SK-N-SH (cell line): ENCODE data around the gene ST8SIA6. TPM values are rescaled to one million over a fixed set of nuclear protein-coding genes. Genes with fewer than 3 reads are reported as not detected.

Experiments
- CTCF ChIA-PET: fragments of 300-600, 350-600 bp; formaldehyde crosslinking; extraction: SDS; loops from one replicate; lab custom pipeline; 2021; lab: Yijun Ruan, JAX
- POLR2A ChIA-PET: fragments of 350-600 bp; sonication (Branson Sonifier 250); formaldehyde crosslinking; extraction: SDS; loops from one replicate; lab custom pipeline; 2020; ENCODE audit warnings: antibody characterized with exemption, inconsistent platforms; lab: Yijun Ruan, JAX
- DNase-seq: peaks from one replicate; pipeline ENCODE4 v3.0.0; 2012
- H2AFZ ChIP-seq: fragments of 200-600 bp; sonication (generic); 2 replicates; pipeline ENCODE4 v1.8.1; 2016; ENCODE audit warnings: antibody characterized with exemption, mild to moderate bottlenecking, low read depth
- H3F3A ChIP-seq: fragments of 200-600 bp; sonication (generic); replicated peaks from 2 replicates; pipeline ENCODE3; 2016; ENCODE audit warnings: antibody characterized with exemption, mild to moderate bottlenecking; ENCODE audit not compliant: insufficient read depth
- H3K27ac ChIP-seq, 2 experiments: fragments of 200-500 bp in 1 of 2; fragments of 200-600 bp in 1 of 2; sonication (Bioruptor generic) in 1 of 2; sonication (generic), shearing (Covaris generic) in 1 of 2; 2 replicates each; pipeline versions ENCODE4 v1.5.1 to v1.6.1; 2014 to 2016; ENCODE audit warnings: low read depth in 2 of 2, inconsistent platforms in 1 of 2, low read length in 1 of 2, mild to moderate bottlenecking in 1 of 2, mixed read lengths in 1 of 2
- H3K27me3 ChIP-seq: fragments of 200-600 bp; sonication (generic), shearing (Covaris generic); 2 replicates; pipeline ENCODE4 v1.6.1; 2016; ENCODE audit warnings: mixed run types; ENCODE audit not compliant: insufficient read depth
- H3K36me3 ChIP-seq, 2 experiments: fragments of 200-500 bp in 1 of 2; fragments of 200-600 bp in 1 of 2; sonication (Bioruptor generic) in 1 of 2; sonication (generic) in 1 of 2; replicated peaks in 1 of 2; 2 replicates each; pipeline versions ENCODE3 to v1.5.1; 2014 to 2016; ENCODE audit warnings: low read length in 1 of 2, mild to moderate bottlenecking in 1 of 2; ENCODE audit not compliant: insufficient read depth in 2 of 2, control insufficient read depth in 1 of 2
- H3K4me1 ChIP-seq, 2 experiments: fragments of 200-500 bp in 1 of 2; fragments of 200-600 bp in 1 of 2; sonication (Bioruptor generic) in 1 of 2; sonication (generic), shearing (Covaris generic) in 1 of 2; 2 replicates each; pipeline versions ENCODE4 v1.5.1 to v1.6.1; 2014 to 2016; ENCODE audit warnings: low read depth in 1 of 2, low read length in 1 of 2, mixed run types in 1 of 2; ENCODE audit not compliant: insufficient read depth in 2 of 2, control insufficient read depth in 1 of 2
- H3K4me2 ChIP-seq: fragments of 200-600 bp; sonication (generic), shearing (Covaris generic); 2 replicates; pipeline ENCODE4 v1.6.1; 2017; ENCODE audit warnings: mixed run types
- H3K4me3 ChIP-seq, 2 experiments: fragments of 200-500 bp in 1 of 2; fragments of 200-600 bp in 1 of 2; sonication (Bioruptor generic) in 1 of 2; sonication (generic), shearing (Covaris generic) in 1 of 2; 2 replicates each; pipeline versions ENCODE4 v1.5.1 to v1.8.1; 2014 to 2016; ENCODE audit warnings: low read depth in 2 of 2, inconsistent platforms in 1 of 2, low read length in 1 of 2, mild to moderate bottlenecking in 1 of 2, mixed read lengths in 1 of 2, moderate library complexity in 1 of 2
- H3K79me2 ChIP-seq: fragments of 200-600 bp; sonication (generic); 2 replicates; pipeline ENCODE4 v1.8.1; 2017; ENCODE audit warnings: mild to moderate bottlenecking; ENCODE audit not compliant: insufficient read depth
- H3K9ac ChIP-seq: fragments of 200-600 bp; sonication (generic); 2 replicates; pipeline ENCODE4 v1.6.1; 2017; ENCODE audit warnings: mixed run types
- H3K9me2 ChIP-seq: fragments of 200-600 bp; sonication (generic); 2 replicates; pipeline ENCODE4 v1.6.1; 2017; ENCODE audit warnings: mixed run types
- H3K9me3 ChIP-seq: fragments of 200-600 bp; sonication (generic); 2 replicates; pipeline ENCODE4 v1.6.1; 2017; ENCODE audit warnings: mixed run types, mild to moderate bottlenecking, moderate library complexity
- H4K20me1 ChIP-seq: fragments of 200-600 bp; sonication (generic); 2 replicates; pipeline ENCODE4 v1.6.1; 2017; ENCODE audit warnings: mild to moderate bottlenecking, mixed run types; ENCODE audit not compliant: insufficient read depth
- CHD2 ChIP-seq: fragments of 150-350 bp; IDR thresholded peaks from 2 replicates; pipeline ENCODE4 v1.6.1; 2018; ENCODE audit warnings: low read length; ENCODE audit not compliant: partially characterized antibody
- ELF1 ChIP-seq: IDR thresholded peaks from 2 replicates; pipeline ENCODE4 v1.4.0; 2012
- GABPA ChIP-seq: IDR thresholded peaks from 2 replicates; pipeline ENCODE4 v1.4.0; 2012; ENCODE audit warnings: low read depth, mild to moderate bottlenecking
- GATA2 ChIP-seq: sonication (generic); formaldehyde crosslinking; IDR thresholded peaks from 2 replicates; pipeline ENCODE4 v1.5.0; 2020; ENCODE audit warnings: mild to moderate bottlenecking, missing genetic modification reagents
- JUND ChIP-seq: IDR thresholded peaks from 2 replicates; pipeline ENCODE4 v1.4.0; 2012
- MEF2A ChIP-seq: IDR thresholded peaks from 2 replicates; pipeline ENCODE4 v1.4.0; 2012; ENCODE audit warnings: low read depth, borderline replicate concordance
- RAD21 ChIP-seq: IDR thresholded peaks from 2 replicates; pipeline ENCODE4 v1.6.1; 2012; ENCODE audit warnings: mild to moderate bottlenecking, low read length
- RCOR1 ChIP-seq: fragments of 150-350 bp; IDR thresholded peaks from 2 replicates; pipeline ENCODE4 v1.6.1; 2017; ENCODE audit warnings: antibody characterized with exemption, low read length
- RFX5 ChIP-seq: IDR thresholded peaks from 2 replicates; pipeline ENCODE4 v1.6.1; 2012; ENCODE audit warnings: mild to moderate bottlenecking, improper control_type of control experiment, low read length
- SIN3A ChIP-seq: IDR thresholded peaks from 2 replicates; pipeline ENCODE4 v1.6.1; 2012; ENCODE audit warnings: low read depth, mild to moderate bottlenecking, low read length, moderate library complexity, borderline replicate concordance
- SMC3 ChIP-seq: IDR thresholded peaks from 2 replicates; pipeline ENCODE4 v1.6.1; 2012; ENCODE audit warnings: low read depth, low read length, improper control_type of control experiment
- TAF1 ChIP-seq: IDR thresholded peaks from 2 replicates; pipeline ENCODE4 v1.6.1; 2012; ENCODE audit warnings: low read depth, mild to moderate bottlenecking, low read length, moderate library complexity, borderline replicate concordance
- TCF12 ChIP-seq: IDR thresholded peaks from 2 replicates; pipeline ENCODE4 v1.4.0; 2012
- YY1 ChIP-seq: IDR thresholded peaks from 2 replicates; pipeline ENCODE4 v1.4.0; 2012; ENCODE audit warnings: low read depth, mild to moderate bottlenecking
- WGBS: methylation state at CpG from one replicate; pipeline ENCODE4 v1.1.6; 2017; ENCODE audit warnings: low lambda C conversion rate; 5-methylcytosine and 5-hydroxymethylcytosine counted together
- polyA plus RNA-seq, 3 experiments: library from polyadenylated mRNA; depleted of rRNA; stranded (reverse); fragments of >200 nt; gene quantifications; 2 replicates each; pipeline ENCODE4 v1.2.3, GENCODE V29; 2012
- TF ChIP-seq, protein P1 (sequence below): IDR thresholded peaks from 2 replicates; pipeline ENCODE4 v1.6.1; 2012; ENCODE audit warnings: mild to moderate bottlenecking, low read depth, low read length, moderate library complexity
- TF ChIP-seq, protein P2 (sequence below): fragments of 150-350 bp; IDR thresholded peaks from 2 replicates; pipeline ENCODE4 v1.6.1; 2017; ENCODE audit warnings: antibody characterized with exemption, low read length, low read depth, borderline replicate concordance
- TF ChIP-seq, protein P3 (sequence below): IDR thresholded peaks from 2 replicates; pipeline ENCODE4; 2012

ST8SIA6 gene
- polyA plus RNA-seq, 1 of the 3 experiments (the other 2 are of a cell fraction) = 0.03 TPM

DNA sequence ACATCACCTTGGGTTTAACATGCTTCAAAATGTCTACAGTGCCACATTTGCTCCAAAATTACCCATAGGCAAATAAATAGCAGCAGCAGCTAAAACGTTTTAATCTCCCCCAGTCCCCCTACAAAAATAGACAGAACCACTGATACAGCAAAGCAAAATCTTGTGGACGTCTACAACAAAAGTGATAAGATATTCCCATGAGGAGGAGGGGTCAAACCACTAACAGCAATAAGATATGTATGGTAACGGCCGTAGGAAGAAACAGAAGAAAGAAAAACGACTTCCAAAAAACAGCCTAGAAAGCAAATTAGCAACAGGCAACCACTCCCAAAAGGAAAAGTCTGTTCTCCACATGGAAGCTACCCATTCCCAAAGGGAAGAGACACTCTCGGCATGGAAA, 34.5 kb upstream of the ST8SIA6 start:
- no peaks in the 10 kb centered on the region for H3K79me2 ChIP-seq
- no peak overlapping the region for H3K27ac ChIP-seq
- no peak overlapping the region for H3K9ac ChIP-seq
- H3K27me3 ChIP-seq = no peaks in the 10 kb centered on the region
- no peaks in the 10 kb centered on the region for H3K9me2 ChIP-seq
- no peak overlapping the region for H3K4me2 ChIP-seq
- H3K36me3 ChIP-seq = no peaks in the 10 kb centered on the region
- no peaks in the 10 kb centered on the region for H3K4me1 ChIP-seq
- no peak for DNase-seq
- POLR2A ChIA-PET = no interaction called here
- CTCF ChIA-PET = no interaction called here
- no peaks in the 10 kb centered on the region for H3F3A ChIP-seq
- 62% methylated on average over 6 of the region's 6 CpGs for WGBS
- no peaks in the 10 kb centered on the region for H3K9me3 ChIP-seq
- H4K20me1 ChIP-seq = no peaks in the 10 kb centered on the region
- H3K4me3 ChIP-seq = no peak overlapping the region
- no peak overlapping the region for H2AFZ ChIP-seq
- TF ChIP-seq TAF1 (no peak), MEF2A (no peak), SMC3 (no peak), JUND (no peak), YY1 (no peak), CHD2 (no peak), RFX5 (no peak)
- TF ChIP-seq, protein P1, sequence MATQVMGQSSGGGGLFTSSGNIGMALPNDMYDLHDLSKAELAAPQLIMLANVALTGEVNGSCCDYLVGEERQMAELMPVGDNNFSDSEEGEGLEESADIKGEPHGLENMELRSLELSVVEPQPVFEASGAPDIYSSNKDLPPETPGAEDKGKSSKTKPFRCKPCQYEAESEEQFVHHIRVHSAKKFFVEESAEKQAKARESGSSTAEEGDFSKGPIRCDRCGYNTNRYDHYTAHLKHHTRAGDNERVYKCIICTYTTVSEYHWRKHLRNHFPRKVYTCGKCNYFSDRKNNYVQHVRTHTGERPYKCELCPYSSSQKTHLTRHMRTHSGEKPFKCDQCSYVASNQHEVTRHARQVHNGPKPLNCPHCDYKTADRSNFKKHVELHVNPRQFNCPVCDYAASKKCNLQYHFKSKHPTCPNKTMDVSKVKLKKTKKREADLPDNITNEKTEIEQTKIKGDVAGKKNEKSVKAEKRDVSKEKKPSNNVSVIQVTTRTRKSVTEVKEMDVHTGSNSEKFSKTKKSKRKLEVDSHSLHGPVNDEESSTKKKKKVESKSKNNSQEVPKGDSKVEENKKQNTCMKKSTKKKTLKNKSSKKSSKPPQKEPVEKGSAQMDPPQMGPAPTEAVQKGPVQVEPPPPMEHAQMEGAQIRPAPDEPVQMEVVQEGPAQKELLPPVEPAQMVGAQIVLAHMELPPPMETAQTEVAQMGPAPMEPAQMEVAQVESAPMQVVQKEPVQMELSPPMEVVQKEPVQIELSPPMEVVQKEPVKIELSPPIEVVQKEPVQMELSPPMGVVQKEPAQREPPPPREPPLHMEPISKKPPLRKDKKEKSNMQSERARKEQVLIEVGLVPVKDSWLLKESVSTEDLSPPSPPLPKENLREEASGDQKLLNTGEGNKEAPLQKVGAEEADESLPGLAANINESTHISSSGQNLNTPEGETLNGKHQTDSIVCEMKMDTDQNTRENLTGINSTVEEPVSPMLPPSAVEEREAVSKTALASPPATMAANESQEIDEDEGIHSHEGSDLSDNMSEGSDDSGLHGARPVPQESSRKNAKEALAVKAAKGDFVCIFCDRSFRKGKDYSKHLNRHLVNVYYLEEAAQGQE = no peak

GRCh38 chr10:17483079-17483478, 28.7 kb upstream of the ST8SIA6 start:
- H3K9me3 ChIP-seq = no peaks in the 10 kb centered on the region
- H2AFZ ChIP-seq = no peak overlapping the region
- H3K4me1 ChIP-seq = no peaks in the 10 kb centered on the region
- CTCF ChIA-PET = no interaction called here
- H3K27ac ChIP-seq = no peak overlapping the region
- no peaks in the 10 kb centered on the region for H3K9me2 ChIP-seq
- no peaks in the 10 kb centered on the region for H3K36me3 ChIP-seq
- POLR2A ChIA-PET = no interaction called here
- no peak for DNase-seq
- H3K4me3 ChIP-seq = no peak overlapping the region
- H3F3A ChIP-seq = no peaks in the 10 kb centered on the region
- no peak overlapping the region for H3K4me2 ChIP-seq
- no peaks in the 10 kb centered on the region for H3K79me2 ChIP-seq
- H3K27me3 ChIP-seq = no peaks in the 10 kb centered on the region
- H4K20me1 ChIP-seq = no peaks in the 10 kb centered on the region
- H3K9ac ChIP-seq = no peak overlapping the region
- 82% methylated on average over 6 of the region's 6 CpGs for WGBS
- TF ChIP-seq TCF12 (no peak), RAD21 (no peak), MEF2A (no peak), SIN3A (no peak), GATA2 (CRISPR knock-in tag) (no peak), RFX5 (no peak), JUND (no peak), ELF1 (no peak), GABPA (no peak), RCOR1 (no peak), YY1 (no peak), SMC3 (no peak)
- TF ChIP-seq, protein P2, sequence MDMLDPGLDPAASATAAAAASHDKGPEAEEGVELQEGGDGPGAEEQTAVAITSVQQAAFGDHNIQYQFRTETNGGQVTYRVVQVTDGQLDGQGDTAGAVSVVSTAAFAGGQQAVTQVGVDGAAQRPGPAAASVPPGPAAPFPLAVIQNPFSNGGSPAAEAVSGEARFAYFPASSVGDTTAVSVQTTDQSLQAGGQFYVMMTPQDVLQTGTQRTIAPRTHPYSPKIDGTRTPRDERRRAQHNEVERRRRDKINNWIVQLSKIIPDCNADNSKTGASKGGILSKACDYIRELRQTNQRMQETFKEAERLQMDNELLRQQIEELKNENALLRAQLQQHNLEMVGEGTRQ = no peak
- TF ChIP-seq, protein P3, sequence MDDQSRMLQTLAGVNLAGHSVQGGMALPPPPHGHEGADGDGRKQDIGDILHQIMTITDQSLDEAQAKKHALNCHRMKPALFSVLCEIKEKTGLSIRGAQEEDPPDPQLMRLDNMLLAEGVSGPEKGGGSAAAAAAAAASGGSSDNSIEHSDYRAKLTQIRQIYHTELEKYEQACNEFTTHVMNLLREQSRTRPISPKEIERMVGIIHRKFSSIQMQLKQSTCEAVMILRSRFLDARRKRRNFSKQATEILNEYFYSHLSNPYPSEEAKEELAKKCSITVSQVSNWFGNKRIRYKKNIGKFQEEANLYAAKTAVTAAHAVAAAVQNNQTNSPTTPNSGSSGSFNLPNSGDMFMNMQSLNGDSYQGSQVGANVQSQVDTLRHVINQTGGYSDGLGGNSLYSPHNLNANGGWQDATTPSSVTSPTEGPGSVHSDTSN = no peak
- TF ChIP-seq, all 33 proteins: peak for 0
